OCI-LY3 (cell line): ENCODE measurements around the gene PGAP3.

Source experiments
- CTCF ChIP-seq: fragments of 200-600, 300-600 bp; sonication (generic); IDR thresholded peaks from 2 replicates; pipeline ENCODE4 v1.5.1; 2014; ENCODE audit warnings: antibody characterized with exemption, low read length, low read depth
- EZH2phosphoT487 ChIP-seq: fragments of 200-600 bp; shearing (Covaris generic); IDR thresholded peaks from 2 replicates; pipeline ENCODE4 v1.6.1; 2018; ENCODE audit warnings: antibody characterized with exemption, mixed run types, low read depth

- TF ChIP-seq CTCF (no peak), EZH2phosphoT487 (no peak)
Measured at GRCh38 chr17:39675390-39676082, 12.3 kb downstream of the PGAP3 start.
